Naive thymus-derived CD8-positive, alpha-beta T cell (primary cell): ENCODE results near the gene PHTF2. TPM values are rescaled to one million over a fixed set of nuclear protein-coding genes. Genes with fewer than 3 reads are reported as not detected.

Experiments
- ATAC-seq, 2 donors: fragments of 150-1000 bp; cut with Tn5 transposase in 1 of 2; sonication (Bioruptor Pico), chemical (Tn5 transposase) in 1 of 2; 1 replicate in 1 of 2; 2 replicates in 1 of 2; pipeline ENCODE4 v1.10.0; 2021; ENCODE audit warnings: mild to moderate bottlenecking in 2 of 2, moderate library complexity in 2 of 2
- POLR2A ChIA-PET: fragments of 350-600 bp; sonication (Branson Sonifier 250); formaldehyde crosslinking; loops from one replicate; lab custom pipeline; 2021; ENCODE audit warnings: antibody characterized with exemption; lab: Charles Lee
- DNase-seq, 10 donors: peaks; one replicate each; pipeline versions ENCODE4 v3.0.0 to v3.0.0-alpha.2; 2020 to 2022
- H3K27ac Mint-ChIP-seq, 10 donors: one replicate each; pipeline ENCODE4 v1.8.0; 2020 to 2022; ENCODE audit warnings: mild to moderate bottlenecking in 10 of 10, mixed read lengths in 10 of 10, moderate library complexity in 4 of 10, inconsistent platforms in 1 of 10
- H3K27me3 Mint-ChIP-seq, 5 donors: one replicate each; pipeline ENCODE4 v1.8.0; 2021 to 2022; ENCODE audit warnings: mixed read lengths in 5 of 5
- H3K36me3 Mint-ChIP-seq, 3 donors: one replicate each; pipeline ENCODE4 v1.8.0; 2020 to 2022; ENCODE audit warnings: mixed read lengths in 3 of 3, mild to moderate bottlenecking in 2 of 3, inconsistent platforms in 1 of 3
- H3K4me1 Mint-ChIP-seq, 4 donors: one replicate each; pipeline ENCODE4 v1.8.0; 2021 to 2022; ENCODE audit warnings: mixed read lengths in 4 of 4
- H3K4me3 Mint-ChIP-seq, 10 donors: one replicate each; pipeline ENCODE4 v1.8.0; 2020 to 2022; ENCODE audit warnings: mild to moderate bottlenecking in 10 of 10, mixed read lengths in 10 of 10, moderate library complexity in 6 of 10, inconsistent platforms in 1 of 10
- H3K9me3 Mint-ChIP-seq, 9 donors: one replicate each; pipeline ENCODE4 v1.8.0; 2020 to 2022; ENCODE audit warnings: mixed read lengths in 9 of 9, mild to moderate bottlenecking in 3 of 9, inconsistent platforms in 1 of 9, moderate library complexity in 1 of 9
- polyA plus RNA-seq, 3 donors: library from polyadenylated mRNA; unstranded; fragments of 300-500 nt; fragmentation: Illumina TruSeq; gene quantifications; one replicate each; pipeline ENCODE4 v1.2.3, GENCODE V29; 2021
- total RNA-seq, 8 experiments: library from RNA in 2 of 8; stranded (reverse) in 2 of 8; gene quantifications; one replicate each; pipeline ENCODE4 v1.2.3 and lab custom pipeline; 2021 to 2026

PHTF2 gene
- total and polyA plus RNA-seq, 5 experiments from 2014 or later: 4.5 to 14.8 (median 4.9) TPM

- peak overlapping the region in 1 of 10 donors; percentile 43 for H3K27ac Mint-ChIP-seq
- POLR2A ChIA-PET: no interaction called here
Measured at GRCh38 chr7:77930496-77930895, 131.9 kb downstream of the PHTF2 start.

DNA sequence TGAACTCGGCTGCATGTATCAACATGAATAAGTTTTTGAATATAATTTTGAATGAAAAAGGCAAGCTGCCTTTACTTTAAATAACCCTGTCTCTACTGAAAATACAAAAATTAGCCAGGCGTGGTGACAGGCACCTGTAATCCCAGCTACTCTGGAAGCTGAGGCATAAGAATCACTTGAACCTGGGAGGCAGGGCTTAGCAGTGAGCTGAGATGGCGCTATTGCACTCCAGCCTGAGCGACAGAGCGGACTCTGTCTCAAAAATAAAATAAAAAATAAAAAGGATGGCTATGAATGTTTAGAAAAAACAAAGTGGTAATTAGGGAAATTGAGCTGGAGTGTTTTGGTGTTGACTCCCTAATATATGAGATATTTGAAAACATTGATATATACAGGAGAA, 133.3 kb downstream of the PHTF2 start:
- Mint-ChIP-seq H3K4me3 (no peak overlapping the region), H3K36me3 (peaks cover 5 to 30% (median 10%) of the 10 kb centered on the region in 3 donors), H3K27ac (peak overlapping the region in 1 of 10 donors; percentile 2), H3K27me3 (no peaks in the 10 kb centered on the region), H3K4me1 (peaks cover 6 to 18% (median 8%) of the 10 kb centered on the region in 4 donors), H3K9me3 (no peaks in the 10 kb centered on the region)
- no peak for ATAC-seq
- POLR2A ChIA-PET: no interaction called here
- no peak for DNase-seq

More at GRCh38 chr7:77930496-77930895, 131.9 kb downstream of the PHTF2 start:
- H3K9me3 Mint-ChIP-seq: no peaks in the 10 kb centered on the region
- peaks cover 5 to 32% (median 10%) of the 10 kb centered on the region in 3 donors for H3K36me3 Mint-ChIP-seq
- ATAC-seq: no peak
- DNase-seq: no peak
- H3K4me1 Mint-ChIP-seq: peaks cover 3 to 12% (median 6%) of the 10 kb centered on the region in 4 donors
- H3K27me3 Mint-ChIP-seq: no peaks in the 10 kb centered on the region
- H3K4me3 Mint-ChIP-seq: no peak overlapping the region

GRCh38 chr7:77933394-77933793, 134.8 kb downstream of the PHTF2 start:
- ATAC-seq (no peak), DNase-seq (no peak)
- H3K36me3 Mint-ChIP-seq: peaks cover 5 to 24% (median 6%) of the 10 kb centered on the region in 3 donors
- POLR2A ChIA-PET: no interaction called here
- no peaks in the 10 kb centered on the region for H3K27me3 Mint-ChIP-seq
- no peaks in the 10 kb centered on the region for H3K9me3 Mint-ChIP-seq
- H3K27ac Mint-ChIP-seq: peak overlapping the region in 2 of 10 donors; percentile 2 to 5
- H3K4me3 Mint-ChIP-seq: no peak overlapping the region
- peaks cover 6 to 18% (median 8%) of the 10 kb centered on the region in 4 donors for H3K4me1 Mint-ChIP-seq

DNA sequence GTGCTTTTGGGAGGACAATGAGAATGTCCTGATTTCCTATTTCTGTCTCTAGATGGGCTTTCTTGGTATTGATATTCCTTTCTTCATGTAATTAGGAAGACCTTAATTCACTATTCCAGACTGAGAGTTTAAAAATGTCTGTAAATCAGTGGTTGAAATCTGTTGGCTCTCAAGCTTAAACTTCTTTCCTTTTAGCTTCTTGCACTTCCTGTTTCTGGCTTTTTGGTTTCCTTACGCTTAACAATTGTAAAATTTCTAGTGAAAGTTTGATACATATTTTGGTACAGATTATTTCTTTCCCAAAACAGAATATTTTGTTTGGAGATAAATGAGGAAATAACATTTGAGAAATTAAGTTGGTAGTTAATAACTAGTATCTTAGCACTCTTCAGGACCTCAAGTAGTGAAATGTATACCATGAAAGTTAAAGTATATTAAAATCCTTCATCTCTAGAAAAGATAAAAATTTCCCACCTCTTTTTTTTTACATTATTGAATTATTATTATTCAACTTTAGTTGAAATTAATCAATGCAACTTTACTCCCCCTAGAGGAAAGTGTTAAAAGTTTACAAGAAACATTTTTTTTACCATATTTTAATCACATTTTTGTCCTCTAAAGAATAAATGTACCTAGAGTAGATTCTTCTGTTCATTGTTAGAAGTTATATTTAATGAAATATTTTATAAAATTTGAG, 137.2 kb downstream of the PHTF2 start:
- Mint-ChIP-seq H3K4me3 (peak overlapping the region in 1 of 10 donors; percentile 32), H3K4me1 (peaks cover 5 to 18% (median 7%) of the 10 kb centered on the region in 4 donors), H3K36me3 (peaks cover 0 to 15% (median 1%) of the 10 kb centered on the region in 3 donors), H3K9me3 (no peaks in the 10 kb centered on the region), H3K27me3 (no peaks in the 10 kb centered on the region), H3K27ac (peak overlapping the region in 5 of 10 donors; percentile 21 to 62 (median 38))
- DNase-seq: no peak
- no peak for ATAC-seq
- POLR2A ChIA-PET: no interaction called here

- ATAC-seq (no peak), DNase-seq (no peak)
- Mint-ChIP-seq H3K9me3 (no peaks in the 10 kb centered on the region), H3K4me3 (no peak overlapping the region), H3K4me1 (peaks cover 0 to 7% (median 4%) of the 10 kb centered on the region in 4 donors), H3K27me3 (no peaks in the 10 kb centered on the region), H3K36me3 (peaks cover 0 to 33% (median 9%) of the 10 kb centered on the region in 3 donors), H3K27ac (no peak overlapping the region)
- POLR2A ChIA-PET: no interaction called here
Measured at GRCh38 chr7:77940647-77941046, 142.1 kb downstream of the PHTF2 start.

DNA sequence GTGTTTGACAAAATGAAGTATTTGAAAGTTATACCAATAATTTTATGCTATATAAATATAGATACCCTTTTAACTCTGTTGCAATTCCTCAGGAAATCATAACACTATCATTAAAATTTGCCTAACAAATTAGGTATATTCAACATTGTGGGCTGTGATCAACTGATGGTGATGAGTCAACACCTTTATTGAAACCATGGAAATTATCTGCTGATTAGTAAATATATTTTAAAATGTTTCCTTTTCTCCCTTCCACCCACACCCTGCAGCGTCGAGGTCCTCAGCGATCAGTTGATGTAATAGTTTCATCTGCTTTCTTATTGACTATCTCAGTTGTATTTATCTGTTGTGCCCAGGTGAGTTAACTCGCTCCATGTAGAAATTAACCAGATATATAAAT, 143.9 kb downstream of the PHTF2 start:
- Mint-ChIP-seq H3K4me3 (no peak overlapping the region), H3K36me3 (peaks cover 0 to 33% (median 11%) of the 10 kb centered on the region in 3 donors), H3K27me3 (no peaks in the 10 kb centered on the region), H3K27ac (peak overlapping the region in 1 of 10 donors; percentile 17), H3K4me1 (peaks cover 0 to 5% (median 1%) of the 10 kb centered on the region in 4 donors), H3K9me3 (no peaks in the 10 kb centered on the region)
- DNase-seq (no peak), ATAC-seq (no peak)
- POLR2A ChIA-PET: no interaction called here

DNA sequence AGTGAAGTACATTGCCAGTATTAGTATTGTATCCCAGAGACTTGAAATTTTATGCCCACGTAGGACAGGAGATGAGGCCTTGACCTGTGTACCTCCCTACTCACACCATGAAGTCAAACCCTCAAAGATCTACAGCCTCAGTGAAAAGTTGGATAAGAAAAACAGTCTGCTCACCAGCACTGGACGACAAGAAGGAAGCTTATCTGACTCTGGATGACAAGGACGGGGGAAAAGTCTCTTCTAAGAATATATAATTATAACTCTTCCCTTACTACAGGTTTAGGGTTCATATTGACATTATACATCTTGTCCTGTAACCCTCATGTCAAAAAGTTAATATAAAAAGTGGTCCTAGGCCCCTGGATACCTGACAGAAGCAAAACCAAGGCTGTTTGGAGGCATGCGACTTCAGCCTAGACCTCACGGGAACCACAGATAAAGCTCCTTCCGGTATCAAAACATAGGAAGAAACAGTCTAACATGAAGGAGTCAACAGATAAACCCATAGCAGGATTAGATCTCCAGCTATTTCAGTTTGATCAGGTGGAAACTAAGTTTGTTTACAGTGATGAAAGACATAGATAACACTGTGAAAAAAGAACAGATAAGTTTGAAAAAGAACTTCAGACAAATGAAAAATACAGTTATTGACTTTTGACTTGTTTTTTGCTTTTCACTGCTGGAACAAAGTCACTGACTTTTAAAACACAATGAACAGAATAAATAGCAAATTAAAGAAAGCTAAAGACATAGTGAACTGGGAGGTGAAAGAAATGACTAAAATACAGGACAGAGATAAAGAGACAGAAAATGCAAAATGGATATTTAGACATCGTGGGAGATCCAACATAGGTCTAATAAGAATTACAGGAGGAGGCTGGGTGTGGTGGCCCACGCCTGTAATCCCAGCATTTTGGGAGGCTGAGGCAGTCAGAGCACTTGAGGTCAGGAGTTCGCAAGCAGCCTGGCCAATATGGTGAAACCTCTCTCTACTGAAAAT, 145.9 kb downstream of the PHTF2 start:
- H3K4me1 Mint-ChIP-seq: peaks cover 0 to 5% (median 1%) of the 10 kb centered on the region in 4 donors
- H3K9me3 Mint-ChIP-seq: no peaks in the 10 kb centered on the region
- H3K36me3 Mint-ChIP-seq: peaks cover 0 to 26% (median 11%) of the 10 kb centered on the region in 3 donors
- no peaks in the 10 kb centered on the region for H3K27me3 Mint-ChIP-seq
- no peak for DNase-seq
- H3K27ac Mint-ChIP-seq: peak overlapping the region in 5 of 10 donors; percentile 0 to 25 (median 19)
- POLR2A ChIA-PET: no interaction called here
- no peak overlapping the region for H3K4me3 Mint-ChIP-seq
- no peak for ATAC-seq

DNA sequence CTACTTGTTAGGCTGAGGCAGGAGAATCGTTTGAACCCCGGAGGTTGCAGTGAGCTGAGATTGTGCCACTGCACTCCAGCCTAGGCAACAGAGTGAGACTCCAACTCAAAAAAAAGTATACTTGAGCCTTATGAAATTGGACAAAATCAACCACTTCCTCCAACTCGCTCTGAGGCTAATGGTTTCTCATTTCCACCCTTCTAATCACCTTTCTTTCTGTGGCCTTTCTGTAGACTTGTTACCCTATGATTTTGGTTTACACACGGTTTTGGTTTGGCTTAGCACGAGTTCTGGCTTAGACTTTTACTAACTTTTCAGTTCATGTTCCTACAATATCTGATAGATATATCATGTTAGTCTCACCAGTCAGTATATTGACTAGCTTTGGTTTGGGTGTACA, 152.0 kb downstream of the PHTF2 start:
- peaks cover 0 to 8% (median 2%) of the 10 kb centered on the region in 3 donors for H3K36me3 Mint-ChIP-seq
- no peak for DNase-seq
- no peak for ATAC-seq
- H3K27me3 Mint-ChIP-seq: no peaks in the 10 kb centered on the region
- no peak overlapping the region for H3K4me3 Mint-ChIP-seq
- H3K9me3 Mint-ChIP-seq: no peaks in the 10 kb centered on the region
- POLR2A ChIA-PET: no interaction called here
- H3K4me1 Mint-ChIP-seq: peaks cover 0 to 2% (median 0%) of the 10 kb centered on the region in 4 donors
- H3K27ac Mint-ChIP-seq: no peak overlapping the region

- Mint-ChIP-seq H3K27ac (no peak overlapping the region), H3K27me3 (no peaks in the 10 kb centered on the region)
- POLR2A ChIA-PET: no interaction called here
Measured at GRCh38 chr7:77954773-77955555, 156.4 kb downstream of the PHTF2 start.

DNA sequence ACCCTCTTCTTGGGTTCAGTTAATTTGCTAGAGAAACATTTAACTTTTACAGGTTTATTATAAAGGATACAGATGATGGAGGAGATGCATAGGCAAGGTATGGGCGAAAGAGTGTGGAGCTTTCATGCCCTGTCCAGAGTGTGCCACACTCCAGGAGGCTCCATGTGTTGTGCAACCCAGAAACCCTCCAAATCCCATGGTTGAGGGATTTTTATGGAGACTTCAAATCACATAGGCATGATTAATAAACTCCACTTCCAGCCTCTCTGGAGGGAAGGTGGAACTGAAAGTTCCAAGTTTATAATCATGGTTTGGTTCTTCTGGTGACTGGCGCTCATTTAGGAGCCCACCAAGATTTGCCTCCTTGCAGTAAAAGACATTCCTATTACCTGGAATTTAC, 159.9 kb downstream of the PHTF2 start:
- H3K27ac Mint-ChIP-seq: no peak overlapping the region
- H3K4me1 Mint-ChIP-seq: no peaks in the 10 kb centered on the region
- H3K36me3 Mint-ChIP-seq: peaks cover 0 to 16% (median 16%) of the 10 kb centered on the region in 3 donors
- no peak for DNase-seq
- no peak for ATAC-seq
- H3K27me3 Mint-ChIP-seq: no peaks in the 10 kb centered on the region
- H3K4me3 Mint-ChIP-seq: no peak overlapping the region
- H3K9me3 Mint-ChIP-seq: no peaks in the 10 kb centered on the region
- POLR2A ChIA-PET: no interaction called here

More at GRCh38 chr7:77954773-77955555, 156.4 kb downstream of the PHTF2 start:
- no peak overlapping the region for H3K4me3 Mint-ChIP-seq
- H3K36me3 Mint-ChIP-seq: peaks cover 0 to 16% (median 9%) of the 10 kb centered on the region in 3 donors
- no peaks in the 10 kb centered on the region for H3K9me3 Mint-ChIP-seq
- DNase-seq (no peak), ATAC-seq (no peak)
- peaks cover 0 to 2% (median 0%) of the 10 kb centered on the region in 4 donors for H3K4me1 Mint-ChIP-seq

DNA sequence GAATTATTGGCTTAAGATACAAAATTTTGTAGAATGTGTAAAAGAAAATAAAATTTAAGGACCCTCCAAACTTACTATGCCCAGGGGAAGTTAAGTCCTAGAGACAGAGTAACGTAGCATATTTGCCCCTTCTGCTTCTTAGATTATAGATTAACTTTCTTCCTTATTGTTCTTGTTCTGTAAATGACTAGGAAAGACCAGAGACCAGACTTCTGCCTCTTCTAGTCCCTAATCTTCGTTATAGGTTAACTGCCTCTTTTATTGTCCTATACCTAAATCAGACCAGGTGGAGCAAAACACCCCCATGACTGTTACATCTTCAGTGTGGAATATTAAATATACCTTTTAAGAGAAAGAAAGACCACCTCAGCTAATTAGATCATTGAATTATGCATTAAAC, 160.5 kb downstream of the PHTF2 start:
- Mint-ChIP-seq H3K27ac (no peak overlapping the region), H3K27me3 (no peaks in the 10 kb centered on the region), H3K4me1 (no peaks in the 10 kb centered on the region), H3K4me3 (no peak overlapping the region), H3K9me3 (no peaks in the 10 kb centered on the region), H3K36me3 (peaks cover 0 to 16% (median 13%) of the 10 kb centered on the region in 3 donors)
- ATAC-seq (no peak), DNase-seq (no peak)
- POLR2A ChIA-PET: no interaction called here

- no peaks in the 10 kb centered on the region for H3K4me1 Mint-ChIP-seq
- DNase-seq (no peak), ATAC-seq (no peak)
- no peaks in the 10 kb centered on the region for H3K27me3 Mint-ChIP-seq
- H3K9me3 Mint-ChIP-seq: no peaks in the 10 kb centered on the region
- peaks cover 3 to 16% (median 9%) of the 10 kb centered on the region in 3 donors for H3K36me3 Mint-ChIP-seq
- POLR2A ChIA-PET: no interaction called here
- H3K4me3 Mint-ChIP-seq: no peak overlapping the region
- H3K27ac Mint-ChIP-seq: no peak overlapping the region
Measured at GRCh38 chr7:77960336-77960735, 161.8 kb downstream of the PHTF2 start.
